Endothelial cell of hepatic sinusoid (primary cell): Measurements from ENCODE around the gene HAGH.
"Not testable (repeated sequence)": the region's sequence is repeated elsewhere in the genome, so short reads cannot be mapped to it uniquely, and the experiment has no call there.

ENCODE experiments used
- in situ Hi-C: cut with HindIII; loops from 2 replicates; pipeline ENCODE4 v1.10.0; 2017; ENCODE audit warnings: low sequenced_read_pairs

HAGH gene

DNA sequence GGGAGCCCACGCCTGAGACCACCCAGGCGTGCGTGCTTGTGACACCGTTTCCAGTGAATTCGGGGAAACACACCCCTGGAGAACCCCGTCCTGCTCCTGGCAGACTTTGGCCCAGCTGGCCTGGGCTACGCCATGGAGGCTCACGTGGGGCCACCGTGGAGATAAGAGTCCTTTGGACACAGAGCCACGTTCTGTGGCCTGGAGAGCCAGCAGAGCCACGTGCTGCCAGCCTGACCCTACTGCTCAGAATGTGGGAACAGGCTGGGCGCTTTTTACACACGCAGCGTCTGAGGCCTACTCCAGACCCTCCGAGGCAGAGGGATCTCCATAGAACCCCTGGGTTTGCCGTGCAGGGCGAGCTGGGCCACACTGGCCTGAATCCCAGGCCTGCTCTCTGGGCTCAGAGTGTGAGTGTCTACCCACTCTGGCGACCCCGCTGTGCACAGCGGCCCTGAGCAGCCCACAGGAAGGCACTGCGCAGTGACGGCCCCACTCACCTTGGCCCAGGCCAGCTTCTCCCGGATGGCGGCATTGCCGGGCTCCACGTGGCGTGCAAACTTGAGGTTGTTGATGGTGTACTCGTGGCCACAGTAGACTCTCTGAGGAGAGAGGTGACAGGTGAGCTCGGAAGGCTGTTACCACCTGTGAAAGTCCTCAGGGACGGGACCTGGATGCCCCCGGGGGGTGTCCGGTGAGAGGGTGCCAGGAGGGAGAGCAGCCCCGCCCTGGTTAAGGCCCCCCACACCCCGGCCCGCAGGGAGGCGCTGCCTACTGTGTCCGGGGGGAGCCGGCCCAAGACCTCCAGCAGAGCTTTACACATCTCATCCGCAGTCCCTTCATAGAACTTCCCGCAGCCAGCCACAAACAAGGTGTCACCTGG is 10.0 kb downstream of the HAGH start:
- in situ Hi-C loops = no loop called here

DNA sequence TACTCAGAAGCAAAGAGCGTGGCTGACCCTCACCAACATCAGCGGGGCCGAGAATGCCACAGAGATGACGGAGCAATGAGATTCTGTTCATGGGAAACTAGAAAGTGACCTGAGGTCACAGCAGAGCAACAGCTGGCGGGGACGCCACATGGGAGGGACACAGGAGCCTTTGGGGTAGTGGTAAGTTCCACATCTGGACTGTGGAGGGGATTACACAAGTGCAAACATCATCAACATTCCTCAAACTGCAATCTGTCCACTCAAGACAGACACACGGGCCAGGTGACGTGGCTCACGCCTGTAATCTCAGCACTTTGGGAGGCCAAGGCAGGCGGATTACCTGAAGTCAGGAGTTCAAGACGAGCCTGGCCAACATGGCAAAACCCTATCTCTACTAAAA is 11.2 kb downstream of the HAGH start:
- in situ Hi-C loops = no loop called here

DNA sequence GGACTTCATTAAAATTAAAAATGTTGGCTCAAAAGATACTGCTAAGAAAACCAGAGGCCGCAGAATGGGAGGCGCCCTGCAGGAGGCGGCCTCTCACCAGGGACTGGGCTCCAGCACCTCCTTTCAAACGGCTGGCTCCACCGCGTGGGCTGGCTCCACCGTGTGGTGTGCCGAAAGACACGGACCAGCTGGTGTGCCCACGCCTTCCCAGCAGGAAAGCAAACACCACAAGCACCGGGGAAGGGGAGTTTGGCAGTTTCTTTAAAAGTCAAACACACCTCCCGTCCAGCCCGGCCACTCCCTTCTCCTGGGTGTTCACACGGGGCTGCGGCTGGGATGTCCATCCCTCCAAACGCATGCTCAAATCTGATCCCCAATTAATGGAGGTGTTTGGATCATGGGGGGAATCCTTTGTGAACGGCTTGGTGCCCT is 13.9 kb downstream of the HAGH start:
- in situ Hi-C loops = no loop called here

DNA sequence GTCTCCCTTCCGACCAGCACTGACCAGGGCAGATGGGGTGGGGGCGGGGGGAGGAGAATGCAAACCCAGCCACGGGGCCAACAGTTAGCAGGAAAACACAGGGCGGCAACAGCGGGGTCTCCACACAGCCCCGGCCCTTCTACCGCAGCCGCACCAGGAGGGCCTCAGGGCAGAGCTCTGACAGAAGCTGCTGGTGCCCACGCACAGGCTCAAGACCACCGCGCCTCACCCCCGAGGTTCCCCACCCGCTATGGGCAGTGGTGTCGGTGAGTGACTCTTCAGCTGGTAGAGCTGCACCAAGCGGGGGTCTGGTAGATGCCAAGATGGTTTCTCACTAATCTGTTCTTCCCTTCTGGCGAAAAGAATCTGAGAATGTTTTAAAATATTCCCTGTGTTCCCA is 16.1 kb downstream of the HAGH start:
- in situ Hi-C loops = no loop called here

DNA sequence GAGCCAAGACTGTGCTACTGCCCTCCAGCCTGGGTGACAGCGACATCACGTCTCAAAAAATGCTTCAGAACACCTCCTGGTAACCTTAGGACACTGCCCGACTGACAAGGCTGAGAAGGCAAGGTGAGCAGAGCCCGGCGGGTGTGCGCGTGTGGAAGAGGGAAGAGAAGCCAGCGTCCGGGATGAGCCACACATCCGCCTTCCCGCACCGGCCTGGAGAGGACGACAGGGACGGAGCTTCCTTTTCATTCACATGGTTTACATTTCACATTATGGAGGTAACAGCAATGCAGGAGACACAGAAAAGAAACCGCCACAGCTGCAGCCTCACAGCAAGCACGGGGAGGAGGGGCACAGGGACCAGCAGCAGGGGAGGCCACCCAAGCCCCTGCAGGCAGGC is 16.5 kb downstream of the HAGH start:
- in situ Hi-C loops = no loop called here

DNA sequence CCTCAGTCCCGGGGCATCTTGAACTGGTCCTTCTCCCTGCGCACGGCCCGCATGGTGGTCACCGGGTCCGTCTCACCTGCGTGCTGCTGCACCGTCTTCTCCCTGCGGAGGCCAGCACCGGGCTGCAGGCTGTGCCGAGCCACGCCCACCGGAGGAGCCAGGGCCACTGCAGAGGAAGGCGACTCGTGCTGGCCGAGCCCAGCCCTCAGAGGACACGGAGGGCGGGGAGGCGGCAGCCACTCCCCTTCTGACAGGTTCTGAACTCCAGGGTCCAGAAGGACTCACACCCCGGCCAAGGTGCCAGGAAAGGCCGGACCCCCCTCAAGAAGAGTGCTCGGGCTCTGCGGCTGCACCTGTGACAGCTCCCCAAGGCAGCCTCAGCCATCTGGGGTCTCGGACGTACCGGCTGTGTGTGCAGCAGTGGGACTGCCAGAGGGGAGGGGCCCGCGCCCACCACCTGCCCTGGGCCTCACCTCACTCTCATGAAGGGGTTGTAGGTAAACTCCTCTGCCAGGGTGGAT is 17.3 kb downstream of the HAGH start:
- in situ Hi-C loops = no loop called here

DNA sequence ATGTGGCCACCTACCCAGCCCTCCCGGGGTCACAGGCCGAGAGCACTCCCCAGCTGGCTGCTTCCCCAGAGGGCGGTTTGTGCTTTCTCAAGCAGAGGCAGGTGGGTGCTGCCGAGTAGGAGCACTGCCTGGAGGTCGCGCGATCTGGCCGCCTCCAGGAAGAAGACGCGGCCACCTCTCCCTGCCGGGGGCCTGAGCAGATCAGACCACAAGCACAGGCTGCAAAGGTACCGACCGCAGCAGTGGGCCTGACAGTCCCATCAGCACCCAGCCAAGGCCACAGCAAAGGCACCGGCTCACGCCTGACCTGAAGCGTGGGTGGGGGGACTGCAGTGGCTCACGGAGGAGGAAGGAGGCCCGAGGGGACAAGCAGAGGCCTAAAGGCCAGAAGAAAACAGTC is 17.9 kb downstream of the HAGH start:
- in situ Hi-C loops = no loop called here

DNA sequence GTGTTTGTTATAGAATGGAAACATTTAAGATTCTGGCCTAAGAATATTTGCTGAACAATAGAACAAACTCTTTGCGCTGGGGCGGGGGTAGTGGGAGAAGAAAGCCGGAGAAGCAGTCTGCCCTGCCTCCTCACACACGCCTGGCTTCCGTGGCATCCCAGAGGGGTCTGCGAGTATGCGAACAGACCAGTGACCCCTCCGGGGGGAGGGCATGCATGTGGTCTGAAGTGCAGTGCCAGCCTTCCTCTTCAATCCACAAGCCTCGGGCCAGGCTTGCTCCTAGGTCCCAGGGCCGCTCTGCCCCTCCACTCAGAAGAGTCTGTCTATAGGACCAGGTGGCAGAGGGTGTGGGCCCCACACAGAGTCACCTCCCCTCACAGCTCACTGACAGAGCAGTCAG is 19.0 kb downstream of the HAGH start:
- in situ Hi-C loops = no loop called here

DNA sequence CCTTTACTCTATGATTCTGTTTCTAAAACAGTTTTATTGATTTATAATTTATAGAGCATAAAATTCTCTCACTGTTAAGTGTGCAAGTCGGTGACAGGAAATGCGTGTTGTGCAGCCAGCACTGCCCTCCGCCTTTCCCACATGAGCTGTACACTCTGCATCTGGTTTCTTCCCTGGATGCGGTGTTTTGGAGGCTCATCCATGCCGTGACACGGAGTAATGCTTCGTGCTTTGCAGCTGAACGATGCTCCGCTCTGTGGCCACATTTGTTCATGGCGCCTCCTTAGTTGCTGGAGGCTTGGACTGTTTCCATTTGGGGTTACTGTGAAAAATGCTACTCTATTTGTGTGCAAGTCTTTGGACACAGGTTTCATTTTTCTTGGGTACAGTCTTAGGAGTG is 25.9 kb downstream of the HAGH start:
- in situ Hi-C loops = no loop called here

DNA sequence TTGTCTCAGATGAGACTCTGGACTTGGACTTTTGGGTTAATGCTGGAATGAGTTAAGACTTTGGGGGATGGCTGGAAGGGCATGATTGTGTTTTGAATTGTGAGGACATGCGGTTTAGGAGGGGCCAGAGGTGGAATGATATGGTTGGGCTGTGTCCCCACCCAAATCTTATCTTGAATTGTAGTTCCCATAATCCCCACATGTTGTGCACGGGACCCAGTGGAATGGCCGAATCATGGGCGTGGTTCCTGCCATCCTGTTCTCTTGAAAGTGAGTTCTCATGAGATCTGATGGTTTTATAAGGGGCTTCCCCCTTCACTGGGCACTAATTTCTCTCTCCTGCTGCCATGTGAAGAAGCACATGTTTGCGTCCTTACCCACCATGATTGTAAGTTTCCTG is 27.4 kb downstream of the HAGH start:
- in situ Hi-C loops = not testable (repeated sequence)

DNA sequence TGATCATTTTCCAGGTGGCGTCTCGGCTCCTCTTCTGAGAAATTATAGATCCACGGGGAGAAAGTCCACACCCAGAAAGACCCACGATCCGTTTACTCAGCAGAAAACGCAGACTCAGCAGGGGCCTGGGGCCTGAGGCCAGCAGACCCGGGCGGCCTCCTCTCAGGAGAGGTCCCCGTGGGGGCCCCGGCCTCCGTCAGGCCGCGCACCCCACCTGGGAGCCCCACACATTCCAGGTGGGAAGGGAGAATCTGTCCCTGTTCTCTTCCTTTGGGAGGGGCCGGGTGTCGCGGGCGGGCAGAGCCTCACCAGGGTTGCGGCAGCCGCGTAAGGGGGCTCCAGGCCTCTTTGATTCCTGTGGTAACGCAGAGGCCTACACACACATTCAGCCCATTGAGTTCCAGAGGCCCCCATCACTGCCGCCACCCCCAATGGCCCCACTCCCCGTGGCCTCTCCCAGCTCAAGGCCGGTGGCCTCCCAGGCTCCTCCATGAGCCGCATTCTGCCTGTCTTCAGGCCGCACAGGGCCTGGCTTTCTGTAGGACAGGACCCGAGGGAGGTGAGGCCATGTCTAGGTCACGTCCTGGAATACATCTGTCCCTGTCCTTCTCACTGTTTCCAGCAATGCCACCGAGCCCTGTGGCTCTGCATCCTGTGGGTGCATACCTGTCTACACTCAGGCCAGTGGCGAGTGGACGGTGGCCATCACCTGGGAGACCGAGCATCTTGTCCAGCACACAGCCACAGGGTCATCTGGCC is 31.5 kb downstream of the HAGH start:
- in situ Hi-C loops = no loop called here

DNA sequence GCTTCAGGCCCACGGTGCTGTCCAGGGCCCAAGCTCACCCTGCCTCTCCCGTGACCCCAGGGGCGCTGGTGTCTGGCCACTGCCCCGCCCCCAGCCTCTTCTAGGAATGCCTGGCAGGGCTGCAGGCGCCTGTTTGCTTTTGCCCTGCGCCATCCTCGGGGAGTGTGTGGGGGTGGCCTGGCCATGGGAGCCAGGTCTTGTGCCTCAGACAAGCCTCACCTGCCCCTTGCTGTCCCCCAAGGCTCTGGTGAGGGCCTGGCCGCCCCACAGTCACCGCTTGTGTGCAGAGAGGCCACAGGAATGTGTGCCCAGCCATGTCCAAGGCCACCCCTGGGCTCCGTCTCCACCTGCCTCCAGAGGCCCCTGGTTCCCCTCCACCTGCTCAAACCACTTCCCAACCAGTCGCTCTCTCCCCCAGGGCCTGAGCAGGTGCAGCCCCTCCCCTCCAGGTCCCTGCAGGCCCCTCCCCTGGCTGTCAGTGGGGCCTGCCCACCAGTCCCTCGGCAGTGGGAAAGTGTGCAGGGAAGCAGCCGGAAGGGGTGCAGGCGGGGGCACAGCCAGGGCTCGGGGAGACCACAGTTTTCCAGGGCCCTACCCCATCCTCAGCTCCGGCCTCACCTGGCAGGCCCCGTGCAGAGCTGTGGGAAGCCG is 32.3 kb downstream of the HAGH start:
- in situ Hi-C loops = no loop called here

DNA sequence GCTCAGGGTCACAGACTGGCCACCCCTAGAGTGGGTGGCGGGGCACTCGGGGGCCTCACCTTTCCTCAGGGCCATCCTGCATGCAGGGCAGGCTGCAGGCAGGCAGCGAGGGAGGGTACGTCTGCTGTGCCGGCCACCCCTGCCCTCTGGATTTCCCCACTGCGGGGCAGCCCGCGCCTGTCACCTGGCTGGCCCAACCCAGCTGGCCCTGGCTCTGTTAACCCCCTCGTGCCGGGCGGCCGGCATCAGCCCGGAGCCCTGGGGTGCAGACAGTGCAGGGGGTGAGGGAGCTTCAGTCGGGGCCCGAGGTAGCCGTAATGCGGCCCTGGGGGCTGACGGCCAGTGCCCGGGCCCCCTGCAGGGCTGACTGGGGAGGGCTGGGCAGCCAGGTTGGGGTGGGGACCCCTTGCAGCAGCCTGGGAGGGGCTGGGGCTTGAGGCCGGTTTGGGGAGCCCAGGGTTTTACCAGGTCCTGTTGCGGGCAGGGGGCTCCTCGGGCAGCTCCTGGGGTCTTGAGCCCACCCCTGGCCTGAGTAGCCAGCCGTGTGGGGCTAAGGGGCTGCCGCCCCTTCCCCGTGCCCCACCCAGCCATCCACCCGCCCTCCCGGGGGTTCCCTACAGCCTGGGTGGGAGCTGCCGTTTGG is 32.9 kb downstream of the HAGH start, which contains the start of gene IGFALS:
IGFALS (minus strand) TSS at position 128 of the 643 bp plus-strand sequence; CDS start at position 75, 53 bp downstream.
- in situ Hi-C loops = no loop called here

DNA sequence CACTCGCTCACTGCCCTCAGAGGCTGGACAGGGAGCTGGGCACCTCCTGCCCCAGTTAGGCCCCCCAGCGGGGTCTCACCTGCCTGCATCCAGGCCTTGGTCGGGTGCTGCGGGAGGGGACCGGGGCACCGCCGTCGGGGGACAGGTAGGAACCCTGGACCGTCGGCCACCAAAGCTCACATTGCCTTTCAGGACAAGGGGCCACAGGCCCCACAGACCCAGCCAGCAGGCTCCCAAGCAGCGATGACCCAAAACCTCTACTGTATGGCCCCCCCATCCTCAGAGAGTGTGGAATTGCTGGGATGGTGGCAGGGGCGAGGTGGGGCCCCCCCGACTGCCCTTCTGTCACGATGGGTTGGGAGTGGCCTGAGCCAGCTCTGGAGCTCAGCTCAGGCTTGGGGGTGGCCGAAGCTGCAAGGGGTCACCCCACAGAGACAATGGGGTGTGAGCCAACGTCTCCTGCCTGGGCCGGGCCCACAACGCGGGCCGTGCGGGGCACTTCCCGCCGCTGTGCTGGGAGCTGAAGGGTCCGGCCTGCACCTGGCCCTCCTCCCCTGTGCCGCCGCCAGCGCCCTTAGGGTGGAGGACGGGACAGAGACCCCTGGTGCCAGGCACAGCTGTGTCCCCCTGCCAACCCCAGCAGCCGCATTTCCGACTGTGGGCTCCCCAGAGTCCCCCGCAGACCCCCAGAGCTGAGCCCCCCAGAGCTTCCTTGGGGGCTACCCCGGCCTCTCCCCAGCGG is 33.6 kb downstream of the HAGH start:
- in situ Hi-C loops = no loop called here

DNA sequence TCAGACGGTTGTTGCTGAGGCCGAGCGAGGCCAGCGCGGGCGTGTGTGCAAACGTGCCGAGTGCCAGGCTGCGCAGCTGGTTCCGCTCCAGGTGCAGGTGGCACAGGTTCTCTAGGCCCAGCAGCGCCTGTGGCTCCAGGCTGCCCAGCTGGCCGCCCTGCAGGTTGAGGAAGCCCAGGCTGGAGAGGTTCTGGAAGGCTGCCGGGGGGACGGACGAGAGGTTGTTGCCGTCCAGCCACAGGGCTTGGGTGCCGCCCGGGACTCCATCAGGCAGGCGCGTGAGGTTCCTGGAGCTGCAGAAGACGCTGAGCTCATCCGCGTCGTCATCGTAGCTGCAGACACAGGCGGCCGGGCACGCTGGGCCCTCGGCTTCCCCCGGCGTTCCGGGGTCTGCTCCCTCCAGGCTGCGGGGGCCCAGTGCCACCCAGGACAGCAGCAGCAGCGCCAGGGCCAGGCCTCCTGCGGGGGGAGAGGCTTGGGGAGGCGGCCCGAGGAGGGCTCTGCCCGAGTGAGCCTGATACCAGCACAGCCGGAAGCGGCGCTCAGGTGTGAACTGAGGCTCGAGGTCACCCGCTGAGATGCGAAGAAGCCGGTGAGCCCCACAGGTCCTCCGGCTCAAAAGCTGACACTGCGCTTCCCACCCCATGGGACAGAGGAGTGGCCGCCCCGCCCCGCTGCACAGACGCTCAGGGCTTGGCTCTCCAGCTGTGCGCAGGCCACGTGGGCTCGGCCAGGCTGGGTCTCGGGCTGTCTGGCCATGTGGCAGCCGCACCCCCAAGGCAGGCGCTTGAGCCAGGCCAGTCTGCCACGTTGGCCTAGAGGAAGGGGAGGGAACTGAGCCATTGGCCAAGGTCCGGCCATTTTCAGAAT is 34.4 kb downstream of the HAGH start:
- in situ Hi-C loops = no loop called here

DNA sequence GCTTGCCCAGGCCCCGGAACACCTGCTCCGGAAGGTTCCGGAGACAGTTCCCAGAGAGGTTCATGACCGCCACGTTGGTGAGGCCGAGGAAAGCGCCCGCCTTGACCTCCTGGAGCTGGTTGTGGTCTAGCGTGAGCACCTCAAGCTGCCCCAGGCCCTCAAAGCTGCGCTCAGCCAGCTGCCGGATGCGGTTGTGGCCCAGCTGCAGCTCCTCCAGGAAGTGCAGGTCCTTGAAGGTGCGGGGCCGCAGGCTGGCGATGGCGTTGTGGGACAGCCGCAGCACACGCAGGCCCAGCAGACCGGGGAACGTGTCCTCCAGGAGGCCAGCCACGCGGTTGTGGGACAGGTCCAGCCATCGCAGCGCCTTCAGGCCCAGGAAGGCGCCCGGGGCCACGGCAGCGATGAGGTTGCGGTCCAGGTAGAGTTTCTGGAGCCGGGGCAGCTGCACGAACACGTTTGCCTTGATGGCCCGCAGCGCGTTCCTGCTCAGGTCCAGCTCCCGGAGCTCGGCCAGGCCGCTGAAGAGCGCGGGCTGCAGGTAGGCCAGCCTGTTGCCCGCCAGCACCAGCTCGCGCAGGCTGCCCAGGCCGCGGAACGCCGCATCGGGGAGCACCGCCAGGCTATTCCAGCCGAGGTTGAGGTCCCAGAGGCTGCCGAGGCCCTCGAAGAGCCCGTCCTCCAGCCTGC is 35.2 kb downstream of the HAGH start:
- in situ Hi-C loops = no loop called here

DNA sequence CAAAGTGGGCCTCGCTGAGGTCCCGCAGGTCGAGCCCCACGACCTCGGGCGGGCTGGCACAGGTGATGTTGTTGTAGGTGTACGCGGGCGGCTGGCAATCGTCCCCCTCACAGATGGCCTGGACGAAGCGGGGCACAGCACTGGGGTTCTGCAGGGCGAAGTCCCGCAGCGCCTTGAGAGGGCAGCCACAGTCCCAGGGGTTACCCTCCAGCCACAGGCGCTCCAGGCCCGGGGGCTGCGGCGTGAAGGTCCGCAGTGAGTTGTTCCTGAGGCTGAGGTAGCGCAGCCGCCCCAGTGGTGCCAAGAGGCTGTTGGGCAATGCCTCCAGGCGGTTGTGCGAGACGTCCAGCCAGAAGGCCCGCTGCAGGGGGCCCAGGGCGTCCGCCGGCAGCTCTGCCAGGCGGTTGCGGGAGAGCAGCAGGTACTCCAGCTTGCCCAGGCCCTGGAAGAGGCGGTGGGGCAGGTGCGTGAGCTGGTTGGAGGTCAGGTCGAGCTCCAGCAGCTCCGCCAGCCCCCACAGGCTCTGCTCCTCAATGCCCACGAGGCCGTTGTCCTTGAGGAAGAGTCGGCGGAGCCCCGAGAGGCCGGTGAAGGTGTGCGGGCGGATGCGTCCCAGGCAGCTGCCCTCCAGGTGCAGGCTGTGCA is 35.9 kb downstream of the HAGH start:
- in situ Hi-C loops = no loop called here

DNA sequence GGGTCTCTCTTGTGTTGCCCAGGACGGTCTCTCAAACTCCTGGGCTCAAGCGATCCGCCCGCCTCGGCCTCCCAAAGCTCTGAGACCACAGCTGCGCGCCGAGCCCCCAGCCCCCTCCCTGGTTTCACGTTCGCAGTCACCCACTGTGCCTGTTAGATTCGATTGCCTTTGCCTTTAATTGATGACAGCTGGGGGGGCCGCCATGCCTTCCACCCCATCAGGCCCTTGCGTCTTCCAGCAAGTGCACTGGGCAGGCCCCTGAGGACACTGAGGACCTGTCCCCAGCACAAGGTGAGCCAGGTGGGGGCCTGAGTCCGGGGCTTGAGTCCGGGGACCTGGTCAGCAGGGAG is 36.4 kb downstream of the HAGH start:
- in situ Hi-C loops = no loop called here
